Kidney (tissue), 14 donors: Measurements from ENCODE around the gene LZTFL1. TPM values are rescaled to one million over a fixed set of nuclear protein-coding genes. Genes with fewer than 3 reads are reported as not detected.

ENCODE experiments used
- DNase-seq, 5 donors: peaks; one replicate each; pipeline ENCODE4 v3.0.0-alpha.2; 2013 to 2020
- FAIRE-seq: peaks from 2 replicates; lab custom pipeline; 2012; peaks lifted over from hg19 to GRCh38; lab: Jason Lieb, UNC
- H3K27ac ChIP-seq, 2 donors: one replicate each; pipeline ENCODE4 v1.7.0; 2013; ENCODE audit warnings: low read depth in 2 of 2, low read length in 2 of 2, inconsistent platforms in 1 of 2
- H3K27me3 ChIP-seq: one replicate; pipeline ENCODE4 v1.7.1; 2013; ENCODE audit warnings: low read length, inconsistent platforms; ENCODE audit not compliant: control insufficient read depth, insufficient read depth
- H3K36me3 ChIP-seq, 3 donors: one replicate each; pipeline versions ENCODE4 v1.7.0 to v1.7.1; 2013; ENCODE audit warnings: low read length in 3 of 3, control low read depth in 1 of 3, inconsistent platforms in 1 of 3; ENCODE audit not compliant: insufficient read depth in 3 of 3, control insufficient read depth in 2 of 3
- H3K4me1 ChIP-seq, 3 donors: one replicate each; pipeline versions ENCODE4 v1.7.0 to v1.7.1; 2013; ENCODE audit warnings: low read length in 3 of 3, inconsistent platforms in 1 of 3, low read depth in 1 of 3; ENCODE audit not compliant: control insufficient read depth in 2 of 3, insufficient read depth in 2 of 3
- H3K4me3 ChIP-seq, 3 donors: one replicate each; pipeline versions ENCODE4 v1.7.0 to v1.8.1; 2013; ENCODE audit warnings: low read length in 3 of 3, control low read depth in 1 of 3, inconsistent platforms in 1 of 3
- H3K9ac ChIP-seq, 3 donors: one replicate each; pipeline versions ENCODE4 v1.7.0 to v1.7.1; 2013; ENCODE audit warnings: low read length in 3 of 3, control low read depth in 1 of 3, inconsistent platforms in 1 of 3
- H3K9me3 ChIP-seq, 3 donors: one replicate each; pipeline versions ENCODE4 v1.7.0 to v1.7.1; 2013; ENCODE audit warnings: low read length in 3 of 3, control low read depth in 1 of 3, inconsistent platforms in 1 of 3; ENCODE audit not compliant: control insufficient read depth in 2 of 3, insufficient read depth in 1 of 3
- CTCF ChIP-seq: IDR thresholded peaks from 3 replicates; pipeline ENCODE4 v1.5.1; 2012; ENCODE audit warnings: mild to moderate bottlenecking, moderate library complexity, borderline replicate concordance; ENCODE audit not compliant: insufficient read depth; ENCODE audit errors: extremely low read depth
- intact Hi-C: fragments of 100-400 bp; cut with DNase I; formaldehyde crosslinking; loops from one replicate; pipeline ENCODE4 v1.11.1; 2022
- polyA plus RNA-seq: library from polyadenylated mRNA; stranded (reverse); fragments of 350-450 nt; fragmentation: Illumina TruSeq; extraction: RNeasy Lipid Tissue Mini Kit (QIAGEN cat#74804); gene quantifications from one replicate; pipeline ENCODE4 v1.2.3, GENCODE V29; 2014; ENCODE audit warnings: low read depth, low replicate concordance; ENCODE audit not compliant: insufficient read depth
- total RNA-seq: library from RNA; stranded (reverse); fragmentation: NEBNext Ultra II Directional; extraction: Animal tissue kit (Norgen Biotek cat#: 25700); gene quantifications from one replicate; pipeline ENCODE4 v1.2.1, GENCODE V29; 2021
- donor health status: control.
- donor health status: control.
- donor health status: control.
- donor health status: control.
- donor health status: control.
- donor health status: DM: yes; HTN: yes; CAD: no.
- donor health status: Normal renal cell carcinoma (clear cell type).

Gene LZTFL1
- total and polyA plus RNA-seq, 2 donors from 2014 or later: 13.9 to 30.9 TPM

- intact Hi-C loops: no loop called here
- Histone ChIP-seq H3K36me3 (no peaks in the 10 kb centered on the region), H3K27ac (no peak overlapping the region), H3K4me1 (no peaks in the 10 kb centered on the region), H3K9ac (no peak overlapping the region), H3K9me3 (no peaks in the 10 kb centered on the region), H3K4me3 (no peak overlapping the region), H3K27me3 (no peaks in the 10 kb centered on the region)
- TF ChIP-seq CTCF: no peak
- DNase-seq: no peak
- no peak for FAIRE-seq
Observed at GRCh38 chr3:45781271-45781670, 60.6 kb downstream of the LZTFL1 start.

- no peak overlapping the region for H3K27ac ChIP-seq
- H3K36me3 ChIP-seq: no peaks in the 10 kb centered on the region
- no peak for TF ChIP-seq CTCF
- FAIRE-seq (no peak), DNase-seq (no peak)
- no peaks in the 10 kb centered on the region for H3K4me1 ChIP-seq
- no peaks in the 10 kb centered on the region for H3K27me3 ChIP-seq
- H3K9ac ChIP-seq: no peak overlapping the region
- no peaks in the 10 kb centered on the region for H3K9me3 ChIP-seq
- H3K4me3 ChIP-seq: no peak overlapping the region
- intact Hi-C loops: no loop called here
Observed at GRCh38 chr3:45779746-45780735, 61.9 kb downstream of the LZTFL1 start.

- FAIRE-seq (no peak), DNase-seq (no peak)
- Histone ChIP-seq H3K4me3 (no peak overlapping the region), H3K4me1 (no peaks in the 10 kb centered on the region), H3K36me3 (no peaks in the 10 kb centered on the region), H3K27me3 (no peaks in the 10 kb centered on the region), H3K27ac (no peak overlapping the region), H3K9ac (no peak overlapping the region), H3K9me3 (no peaks in the 10 kb centered on the region)
- no peak for TF ChIP-seq CTCF
- intact Hi-C loops: no loop called here
Observed at GRCh38 chr3:45778761-45779201, 63.1 kb downstream of the LZTFL1 start.
